GM12892 (cell line): ENCODE results near the gene DPF1.

ENCODE experiments used
- POLR2A ChIP-seq: IDR thresholded peaks from 2 replicates; pipeline ENCODE4 v1.6.1; 2011; ENCODE audit warnings: low read depth, low read length, control low read depth
- POLR2AphosphoS5 ChIP-seq: IDR thresholded peaks from 2 replicates; pipeline ENCODE4 v1.6.1; 2011; ENCODE audit warnings: low read depth, low read length, control low read depth
- TAF1 ChIP-seq: IDR thresholded peaks from 2 replicates; pipeline ENCODE4 v1.6.1; 2011; ENCODE audit warnings: low read depth, mild to moderate bottlenecking, control low read depth, low read length, borderline replicate concordance

GRCh38 chr19:38266981-38267597, 43.1 kb upstream of the DPF1 start:
- TF ChIP-seq POLR2A (no peak), TAF1 (no peak), POLR2AphosphoS5 (no peak)
